ENCODE measurements around the gene FYCO1.
"Not testable (repeated sequence)": the region's sequence is repeated elsewhere in the genome, so short reads cannot be mapped to it uniquely, and the experiment has no call there.

The FYCO1 gene

DNA sequence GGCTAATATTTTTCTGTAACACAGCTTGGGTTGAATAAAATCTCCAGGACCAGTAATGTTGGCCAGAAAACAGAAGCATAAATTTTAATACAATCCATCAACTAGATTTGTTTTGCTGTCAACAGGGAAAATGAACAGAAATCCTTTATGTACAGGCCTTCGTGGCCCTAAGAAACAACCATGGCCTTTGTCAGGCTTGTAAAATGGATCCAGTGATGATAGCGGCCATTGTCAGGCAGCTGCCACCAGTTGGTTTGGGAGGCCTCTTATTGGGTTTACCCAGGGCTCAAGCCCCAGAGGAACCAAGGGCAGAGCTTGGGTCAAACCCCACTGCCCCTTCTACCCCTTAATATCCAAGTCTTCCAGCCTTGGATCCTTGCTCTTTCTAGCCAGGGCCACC is 5.6 kb upstream of the FYCO1 start:
- DNase-seq (ENCODE audit: low read depth, low spot score) = no peak

DNA sequence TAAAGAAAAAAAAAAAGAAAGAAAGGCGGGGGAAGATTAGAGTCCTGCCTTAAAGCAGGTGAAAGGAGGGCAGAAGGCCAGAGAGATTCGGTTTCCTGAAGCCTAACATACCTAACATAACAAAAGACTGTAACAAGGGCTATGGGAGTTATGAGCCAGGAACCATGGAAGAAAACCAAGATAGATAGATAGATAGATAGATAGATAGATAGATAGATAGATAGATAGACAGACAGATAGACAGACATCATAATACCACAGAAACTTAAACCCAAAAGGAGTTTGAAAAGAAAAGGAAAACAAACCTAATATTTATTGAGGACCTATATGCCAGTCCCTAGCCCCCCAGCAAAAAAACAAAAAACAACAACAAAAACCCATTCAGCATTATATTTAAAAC is 2.3 kb upstream of the FYCO1 start:
- TF ChIP-seq POLR2AphosphoS5 (IDR thresholded peaks at IDR 0.05; ENCODE audit: borderline replicate concordance, low read depth, low read length) (no peak), FOXP2 (optimal IDR thresholded peaks at IDR 0.05; ENCODE audit: control extremely low read depth, extremely low read length, insufficient read depth) (no peak), EZH2 (IDR thresholded peaks at IDR 0.05) (no peak)
- H3K36me3 ChIP-seq (ENCODE audit: insufficient read depth, low read length) = no peaks in the 10 kb centered on the region

More for the DNA sequence above, 5.6 kb upstream of the FYCO1 start:
- Histone ChIP-seq H3K9me3 (ENCODE audit: low read depth, low read length) (no peaks in the 10 kb centered on the region), H3K4me3 (no peak overlapping the region), H3K9ac (ENCODE audit: insufficient read length) (no peak overlapping the region), H3K27ac (no peak overlapping the region), H3K36me3 (ENCODE audit: insufficient read depth, low read length) (no peaks in the 10 kb centered on the region)
- TF ChIP-seq EZH2 (IDR thresholded peaks at IDR 0.05) (no peak), POLR2AphosphoS5 (IDR thresholded peaks at IDR 0.05; ENCODE audit: borderline replicate concordance, low read depth, low read length) (no peak), FOXP2 (optimal IDR thresholded peaks at IDR 0.05; ENCODE audit: control extremely low read depth, extremely low read length, insufficient read depth) (no peak)

GRCh38 chr3:45997499-45997898 is 1.9 kb upstream of the FYCO1 start:
- not testable (repeated sequence) for H3K9me3 ChIP-seq (ENCODE audit: low read depth, low read length); H3K9ac ChIP-seq (ENCODE audit: insufficient read length); DNase-seq (ENCODE audit: low read depth, low spot score); H3K4me3 ChIP-seq; H3K27ac ChIP-seq; H3K36me3 ChIP-seq (ENCODE audit: insufficient read depth, low read length)

More for the DNA sequence above, 2.3 kb upstream of the FYCO1 start:
- no peak for DNase-seq (ENCODE audit: low read depth, low spot score)
- no peak overlapping the region for H3K27ac ChIP-seq
- H3K9me3 ChIP-seq (ENCODE audit: low read depth, low read length) = no peaks in the 10 kb centered on the region
- H3K9ac ChIP-seq (ENCODE audit: insufficient read length) = no peak overlapping the region
- H3K4me3 ChIP-seq = no peak overlapping the region

GRCh38 chr3:45994419-45995235 is 997 bp downstream of the FYCO1 start:
- no peak overlapping the region for H3K27ac ChIP-seq

DNA sequence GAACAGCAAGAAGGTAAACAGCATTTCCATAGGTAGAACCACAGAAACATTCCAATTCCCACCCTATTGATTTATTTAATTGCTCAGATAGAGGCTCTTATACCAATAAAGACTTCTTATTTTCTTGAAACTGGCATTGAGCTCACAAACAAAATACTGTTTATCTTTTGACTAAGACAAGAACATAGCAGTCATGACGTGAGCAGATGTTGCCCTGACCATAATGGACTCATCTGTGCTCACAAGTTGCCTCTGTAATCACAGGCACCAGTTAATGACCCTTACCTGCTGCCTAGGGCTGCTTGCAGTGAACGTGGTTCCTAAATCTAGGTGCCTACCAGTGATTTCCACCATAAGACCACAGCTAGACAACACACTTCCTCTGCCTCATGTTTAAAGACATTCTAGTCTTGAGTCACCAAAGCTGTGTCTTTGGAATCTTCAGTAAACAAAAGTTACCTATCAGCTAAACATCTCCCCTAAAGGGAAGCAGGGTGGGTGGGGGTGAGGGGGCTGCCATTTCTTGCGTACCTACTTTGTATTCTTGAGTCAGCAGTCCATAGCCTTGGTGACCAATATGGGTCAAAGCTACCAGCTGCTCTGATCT is 2.1 kb downstream of the FYCO1 start:
- no peaks in the 10 kb centered on the region for H3K36me3 ChIP-seq (ENCODE audit: insufficient read depth, low read length)
- no peak for DNase-seq (ENCODE audit: low read depth, low spot score)
- H3K4me3 ChIP-seq = no peak overlapping the region
- no peak overlapping the region for H3K27ac ChIP-seq
- H3K9me3 ChIP-seq (ENCODE audit: low read depth, low read length) = no peaks in the 10 kb centered on the region
- H3K9ac ChIP-seq (ENCODE audit: insufficient read length) = no peak overlapping the region
- TF ChIP-seq POLR2AphosphoS5 (IDR thresholded peaks at IDR 0.05; ENCODE audit: borderline replicate concordance, low read depth, low read length) = no peak
- TF ChIP-seq FOXP2 (optimal IDR thresholded peaks at IDR 0.05; ENCODE audit: control extremely low read depth, extremely low read length, insufficient read depth) = no peak
- no peak for TF ChIP-seq EZH2 (IDR thresholded peaks at IDR 0.05)

More at GRCh38 chr3:45994419-45995235, 997 bp downstream of the FYCO1 start:
- no peak for DNase-seq (ENCODE audit: low read depth, low spot score)
- peak overlapping the region; percentile 73 for H3K9ac ChIP-seq (ENCODE audit: insufficient read length)
- no peaks in the 10 kb centered on the region for H3K36me3 ChIP-seq (ENCODE audit: insufficient read depth, low read length)
- H3K4me3 ChIP-seq = peak overlapping the region; percentile 83
- no peak for TF ChIP-seq POLR2AphosphoS5 (IDR thresholded peaks at IDR 0.05; ENCODE audit: borderline replicate concordance, low read depth, low read length)
- no peak for TF ChIP-seq EZH2 (IDR thresholded peaks at IDR 0.05)
- no peak for TF ChIP-seq FOXP2 (optimal IDR thresholded peaks at IDR 0.05; ENCODE audit: control extremely low read depth, extremely low read length, insufficient read depth)
- no peaks in the 10 kb centered on the region for H3K9me3 ChIP-seq (ENCODE audit: low read depth, low read length)

- DNase-seq (ENCODE audit: low read depth, low spot score) = no peak
Measured at GRCh38 chr3:45992821-45993221, 2.8 kb downstream of the FYCO1 start.

DNA sequence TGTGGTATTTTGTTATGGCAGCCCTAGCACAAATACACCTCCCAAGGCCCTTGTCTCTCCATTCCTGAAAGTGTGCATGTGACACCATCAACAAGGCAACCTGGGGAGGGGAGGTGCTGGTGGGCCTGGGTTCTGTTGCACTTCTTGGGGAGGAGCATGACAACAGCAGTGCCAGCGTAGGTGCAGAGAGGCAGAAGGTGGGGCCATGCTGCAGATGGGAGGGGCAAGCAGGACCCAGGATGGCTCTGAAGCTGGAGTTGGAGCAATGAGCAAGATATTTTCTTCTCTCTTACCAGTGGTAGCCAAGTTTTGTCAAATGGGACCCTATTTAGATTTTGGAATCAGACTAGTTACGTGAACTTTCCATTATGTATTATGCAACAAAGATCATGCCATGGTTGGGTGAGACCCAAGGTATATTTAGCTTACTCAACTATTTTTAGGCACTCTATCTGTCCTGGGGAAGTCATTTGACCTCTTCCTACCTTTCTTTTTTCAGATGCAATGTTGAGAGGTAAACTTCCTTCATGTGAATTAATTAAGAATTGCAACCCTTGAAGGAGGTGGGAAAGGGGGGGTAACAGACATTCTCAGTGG is 3.4 kb downstream of the FYCO1 start:
- no peak overlapping the region for H3K9ac ChIP-seq (ENCODE audit: insufficient read length)
- H3K36me3 ChIP-seq (ENCODE audit: insufficient read depth, low read length) = no peaks in the 10 kb centered on the region
- no peak overlapping the region for H3K27ac ChIP-seq
- no peaks in the 10 kb centered on the region for H3K9me3 ChIP-seq (ENCODE audit: low read depth, low read length)
- TF ChIP-seq POLR2AphosphoS5 (IDR thresholded peaks at IDR 0.05; ENCODE audit: borderline replicate concordance, low read depth, low read length) = no peak
- TF ChIP-seq EZH2 (IDR thresholded peaks at IDR 0.05) = no peak
- TF ChIP-seq FOXP2 (optimal IDR thresholded peaks at IDR 0.05; ENCODE audit: control extremely low read depth, extremely low read length, insufficient read depth) = no peak
- no peak overlapping the region for H3K4me3 ChIP-seq
- DNase-seq (ENCODE audit: low read depth, low spot score) = no peak

More at GRCh38 chr3:45992821-45993221, 2.8 kb downstream of the FYCO1 start:
- H3K9me3 ChIP-seq (ENCODE audit: low read depth, low read length) = no peaks in the 10 kb centered on the region
- no peak overlapping the region for H3K4me3 ChIP-seq
- no peak overlapping the region for H3K9ac ChIP-seq (ENCODE audit: insufficient read length)
- no peak overlapping the region for H3K27ac ChIP-seq
- no peaks in the 10 kb centered on the region for H3K36me3 ChIP-seq (ENCODE audit: insufficient read depth, low read length)
- TF ChIP-seq FOXP2 (optimal IDR thresholded peaks at IDR 0.05; ENCODE audit: control extremely low read depth, extremely low read length, insufficient read depth) (no peak), POLR2AphosphoS5 (IDR thresholded peaks at IDR 0.05; ENCODE audit: borderline replicate concordance, low read depth, low read length) (no peak), EZH2 (IDR thresholded peaks at IDR 0.05) (no peak)

GRCh38 chr3:45991341-45991740 is 4.3 kb downstream of the FYCO1 start:
- Histone ChIP-seq H3K9ac (ENCODE audit: insufficient read length) (no peak overlapping the region), H3K27ac (no peak overlapping the region), H3K36me3 (ENCODE audit: insufficient read depth, low read length) (no peaks in the 10 kb centered on the region), H3K4me3 (no peak overlapping the region), H3K9me3 (ENCODE audit: low read depth, low read length) (no peaks in the 10 kb centered on the region)
- DNase-seq (ENCODE audit: low read depth, low spot score) = no peak
- TF ChIP-seq FOXP2 (optimal IDR thresholded peaks at IDR 0.05; ENCODE audit: control extremely low read depth, extremely low read length, insufficient read depth) (no peak), EZH2 (IDR thresholded peaks at IDR 0.05) (no peak), POLR2AphosphoS5 (IDR thresholded peaks at IDR 0.05; ENCODE audit: borderline replicate concordance, low read depth, low read length) (no peak)

Measured in SK-N-MC (cell line).